GM18867 (cell line): Measurements from ENCODE around the gene CCDC57.

Experiments used
- ATAC-seq: cut with Tn5 transposase; IDR thresholded peaks from one replicate; pipeline ENCODE4 v1.9.1; 2021; ENCODE audit warnings: mild to moderate bottlenecking, moderate library complexity; ENCODE audit not compliant: unreplicated experiment

Gene CCDC57

DNA sequence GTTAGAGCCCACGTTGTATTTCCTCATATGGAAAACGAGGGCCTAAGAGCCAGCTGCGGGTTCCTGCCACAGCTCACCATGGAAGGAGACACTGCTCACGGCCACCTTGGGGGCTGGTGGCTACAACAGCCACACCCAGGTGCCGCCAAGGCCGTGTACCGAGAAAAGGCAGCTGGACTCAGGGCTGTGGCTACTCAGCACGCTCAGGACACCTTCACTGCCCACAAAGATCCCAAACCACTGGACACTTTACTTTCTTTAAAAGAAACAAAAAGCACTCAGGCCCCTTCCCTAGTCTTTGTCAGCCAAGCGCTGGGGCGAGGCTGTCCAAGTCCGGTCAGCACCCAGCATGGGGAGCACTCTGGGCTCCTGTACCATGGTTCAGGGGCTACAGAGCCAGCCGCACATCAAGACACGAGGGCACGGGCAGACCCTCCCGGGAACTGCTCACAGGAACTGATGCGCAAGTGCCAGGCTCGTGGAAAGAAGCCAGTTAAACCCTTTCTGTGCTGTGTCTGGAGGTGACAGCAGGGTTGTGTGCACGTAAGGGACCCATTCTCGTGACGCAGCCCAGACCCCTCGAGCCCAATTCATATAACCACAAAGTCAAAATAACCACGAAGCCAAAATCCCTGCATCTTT lies 34.7 kb upstream of the CCDC57 start:
- ATAC-seq = no peak

DNA sequence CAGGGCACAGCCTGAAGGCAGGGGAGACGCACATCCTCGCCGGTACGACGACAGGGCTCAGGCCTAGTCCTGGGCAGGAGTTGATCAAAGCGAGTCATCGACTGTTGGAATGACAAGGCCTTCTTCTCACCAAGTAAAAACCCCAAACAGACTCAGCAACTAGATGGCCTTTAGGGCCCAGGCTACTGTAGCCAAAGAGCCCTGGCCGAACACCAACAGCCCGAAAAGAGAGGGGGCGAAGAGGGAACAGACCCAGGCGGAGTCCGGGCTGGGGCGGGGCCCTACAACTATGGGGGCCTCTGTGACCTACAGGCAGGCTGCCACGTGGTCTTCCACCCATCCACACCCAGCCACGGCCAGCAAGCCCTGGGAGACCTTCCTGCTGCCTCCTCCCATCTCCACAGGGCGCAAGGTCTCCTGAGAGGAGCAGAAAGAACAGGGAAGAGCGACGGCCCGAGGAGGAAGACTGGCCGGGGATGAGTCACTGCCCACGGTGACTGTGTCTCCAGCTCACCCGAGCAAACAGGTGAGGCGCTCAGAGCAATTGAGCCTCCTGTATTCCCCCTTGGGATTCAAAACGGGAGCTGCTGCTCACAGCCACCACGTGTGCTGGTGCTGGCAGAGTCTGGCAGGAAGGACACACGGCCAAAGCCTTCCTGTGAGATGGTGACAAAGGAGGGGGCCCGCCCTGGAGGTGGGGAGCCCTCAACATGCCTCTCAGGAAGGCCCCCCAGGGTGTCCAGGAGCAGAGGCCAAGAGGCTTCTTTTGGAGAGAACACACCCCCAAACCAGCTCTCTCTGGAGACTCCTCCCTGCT lies 33.9 kb upstream of the CCDC57 start:
- no peak for ATAC-seq

DNA sequence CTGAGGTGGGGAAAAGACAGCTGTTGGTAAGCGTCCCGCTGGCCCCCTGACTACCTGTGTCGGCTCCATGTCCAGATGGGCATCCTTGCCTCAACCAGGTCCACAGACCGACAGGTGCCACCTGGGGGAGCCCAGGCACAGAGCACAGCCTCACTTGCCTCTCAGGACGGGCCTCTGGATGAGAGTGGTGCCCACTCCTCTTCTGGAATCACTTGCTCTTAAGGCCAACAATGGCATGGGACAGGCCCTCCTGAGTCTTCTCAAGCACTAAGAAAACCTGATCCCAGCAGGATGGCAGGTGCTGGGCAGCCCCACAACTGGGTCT lies 33.4 kb upstream of the CCDC57 start:
- no peak for ATAC-seq

DNA sequence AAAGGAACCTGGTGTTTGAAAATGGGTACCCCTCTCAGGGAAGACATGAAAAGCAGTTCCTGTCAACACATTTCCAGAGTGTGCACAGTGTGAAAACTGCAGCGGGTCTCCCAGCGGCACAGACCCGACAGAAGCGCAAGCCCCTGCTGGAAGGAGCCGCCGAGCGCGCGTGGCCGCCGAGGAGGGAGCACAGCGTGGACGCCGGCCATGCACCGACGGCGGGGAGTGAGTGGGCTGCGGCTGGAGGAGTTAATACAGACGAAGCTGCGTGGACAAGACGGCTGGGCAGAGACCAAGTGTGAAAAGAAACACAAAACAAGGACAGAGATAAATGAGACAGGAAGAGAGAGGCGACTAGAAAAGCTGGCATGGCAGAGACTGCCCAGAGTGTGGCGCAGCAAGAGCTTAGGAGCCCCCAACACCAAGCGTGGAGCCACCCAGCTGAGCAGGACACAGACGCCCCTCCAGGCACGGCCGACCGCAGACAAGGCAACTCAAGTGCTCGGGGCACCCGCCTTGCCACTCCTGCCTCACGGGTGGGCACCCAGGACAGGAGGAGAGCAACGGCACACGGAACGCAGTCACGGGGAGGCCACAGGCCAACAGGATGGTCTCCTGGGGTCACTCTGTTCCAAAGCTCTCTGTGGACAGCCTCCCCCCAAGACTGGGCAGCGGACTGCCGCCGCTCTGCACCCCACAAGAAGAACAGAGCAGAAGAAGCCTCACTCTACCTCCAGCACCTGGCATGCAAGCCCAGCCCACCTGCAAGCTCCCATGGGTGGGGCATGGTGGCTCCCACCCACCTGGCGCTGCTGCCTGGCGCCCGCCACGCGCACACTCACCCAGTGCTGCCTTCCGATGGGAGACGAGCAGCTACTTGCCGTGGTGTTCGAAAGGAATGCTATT lies 32.7 kb upstream of the CCDC57 start:
- ATAC-seq = no peak

DNA sequence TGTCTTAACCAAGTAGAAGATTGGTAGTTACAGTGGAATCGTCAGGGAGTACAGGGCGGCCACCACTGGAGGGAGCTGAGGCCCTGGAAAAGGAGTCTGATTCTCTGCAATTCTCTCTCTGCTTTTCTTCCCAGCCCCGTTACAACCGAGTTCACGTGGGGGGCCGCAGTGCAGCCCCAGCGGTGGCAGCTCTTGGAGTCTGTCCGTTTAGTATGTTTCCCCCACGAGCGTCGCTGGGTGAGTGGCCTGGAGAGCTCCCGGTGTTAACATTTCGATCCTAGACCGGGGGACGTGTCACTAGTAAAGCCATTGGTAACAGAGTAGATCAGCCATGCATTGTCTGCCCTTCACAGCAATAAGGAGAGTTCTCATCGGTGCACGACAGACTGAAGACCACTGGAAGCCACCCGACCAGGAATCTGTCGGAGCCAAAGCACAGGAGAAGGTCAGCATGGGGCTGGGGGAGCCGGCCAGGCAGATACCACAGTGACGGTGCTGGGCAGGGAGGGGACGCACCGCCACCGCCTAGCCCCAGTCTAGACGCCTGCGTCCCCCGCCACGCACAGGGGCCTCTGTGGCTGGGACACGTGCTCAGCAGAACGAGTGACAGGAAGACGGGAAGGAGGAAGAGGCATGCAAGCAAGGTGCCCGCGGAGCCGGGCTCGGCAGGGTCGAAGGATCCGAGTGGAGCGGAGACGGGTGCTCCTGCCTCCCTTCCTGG lies 31.9 kb upstream of the CCDC57 start:
- no peak for ATAC-seq

DNA sequence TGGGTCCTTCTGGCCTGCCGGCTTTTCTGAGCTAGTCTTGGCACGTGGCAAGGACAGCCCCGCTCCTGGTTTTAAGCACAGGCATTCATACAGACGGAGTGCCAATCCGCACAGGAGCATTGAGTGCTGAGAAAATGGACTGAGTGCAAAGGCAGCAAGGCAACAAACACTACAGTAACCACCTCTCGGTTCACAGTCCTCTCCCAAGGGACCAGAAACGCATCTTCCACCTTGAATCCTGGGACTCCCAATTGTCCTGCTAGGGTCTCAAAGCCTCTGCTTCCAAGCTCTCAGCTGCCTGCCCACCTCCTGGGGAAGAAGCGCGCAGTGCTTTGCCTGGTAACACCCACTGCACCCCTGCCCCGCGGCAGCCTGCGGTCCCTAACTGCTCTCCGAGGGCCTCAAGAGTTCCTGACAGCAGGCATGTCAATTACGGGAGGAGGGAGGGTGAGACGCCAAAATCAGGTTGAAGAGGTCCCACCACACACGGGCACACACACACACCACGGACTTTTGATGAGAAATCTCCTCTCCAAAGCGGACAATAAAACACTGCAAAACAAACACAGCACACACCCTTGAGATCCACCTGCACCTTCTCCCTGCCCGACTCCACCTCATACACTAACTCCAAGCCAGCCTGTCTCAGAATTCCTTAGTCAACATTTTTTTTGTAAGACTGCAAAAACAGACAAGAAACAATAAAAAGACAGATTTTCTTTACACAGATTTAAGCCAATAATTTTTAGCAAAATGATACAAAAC lies 31.2 kb upstream of the CCDC57 start:
- ATAC-seq = no peak

DNA sequence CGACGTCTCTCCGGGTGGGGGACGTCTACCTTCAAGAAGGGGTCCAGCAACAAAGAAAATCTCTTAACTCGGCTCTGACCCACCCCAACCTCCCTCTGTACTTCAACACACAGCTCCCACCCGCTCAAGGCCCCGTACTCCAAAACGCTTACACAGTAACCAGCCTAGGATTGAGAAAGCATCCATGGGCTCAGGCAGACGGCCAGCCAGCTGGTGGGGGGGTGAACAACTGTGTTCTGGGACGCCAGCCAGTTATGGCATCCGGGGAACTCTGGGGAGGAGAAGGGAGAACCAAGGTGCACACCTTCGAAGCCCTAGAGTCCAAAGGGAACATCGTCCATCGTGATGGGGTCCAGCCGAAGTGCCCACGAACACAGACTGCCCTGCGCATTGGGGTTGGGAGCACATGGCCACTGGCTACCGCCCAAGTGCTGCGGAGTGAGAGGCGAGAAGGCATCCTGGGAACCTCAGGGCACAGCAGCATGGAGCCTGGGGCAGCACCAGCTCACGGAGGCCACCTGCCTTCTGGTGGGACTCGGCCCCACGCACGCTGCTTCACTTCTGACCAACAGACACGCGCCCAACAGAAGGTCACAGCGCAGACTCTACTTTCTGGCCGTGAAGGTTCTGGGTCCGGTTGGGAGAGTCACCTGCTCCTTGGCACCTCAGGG lies 30.5 kb upstream of the CCDC57 start:
- ATAC-seq = no peak

DNA sequence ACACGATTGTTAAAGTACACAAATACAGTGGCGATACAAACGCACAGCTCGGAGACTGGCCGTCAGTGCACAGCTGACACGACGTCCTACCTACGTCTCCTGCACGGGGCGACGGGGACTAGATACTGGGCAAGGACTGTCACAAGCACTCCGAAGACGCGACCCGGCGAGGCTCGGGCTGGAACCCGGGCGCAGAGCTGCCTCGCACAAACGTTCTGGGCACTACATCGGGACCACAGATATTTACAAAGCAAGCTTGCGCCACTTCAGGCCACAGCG lies 30.0 kb upstream of the CCDC57 start:
- ATAC-seq = no peak

DNA sequence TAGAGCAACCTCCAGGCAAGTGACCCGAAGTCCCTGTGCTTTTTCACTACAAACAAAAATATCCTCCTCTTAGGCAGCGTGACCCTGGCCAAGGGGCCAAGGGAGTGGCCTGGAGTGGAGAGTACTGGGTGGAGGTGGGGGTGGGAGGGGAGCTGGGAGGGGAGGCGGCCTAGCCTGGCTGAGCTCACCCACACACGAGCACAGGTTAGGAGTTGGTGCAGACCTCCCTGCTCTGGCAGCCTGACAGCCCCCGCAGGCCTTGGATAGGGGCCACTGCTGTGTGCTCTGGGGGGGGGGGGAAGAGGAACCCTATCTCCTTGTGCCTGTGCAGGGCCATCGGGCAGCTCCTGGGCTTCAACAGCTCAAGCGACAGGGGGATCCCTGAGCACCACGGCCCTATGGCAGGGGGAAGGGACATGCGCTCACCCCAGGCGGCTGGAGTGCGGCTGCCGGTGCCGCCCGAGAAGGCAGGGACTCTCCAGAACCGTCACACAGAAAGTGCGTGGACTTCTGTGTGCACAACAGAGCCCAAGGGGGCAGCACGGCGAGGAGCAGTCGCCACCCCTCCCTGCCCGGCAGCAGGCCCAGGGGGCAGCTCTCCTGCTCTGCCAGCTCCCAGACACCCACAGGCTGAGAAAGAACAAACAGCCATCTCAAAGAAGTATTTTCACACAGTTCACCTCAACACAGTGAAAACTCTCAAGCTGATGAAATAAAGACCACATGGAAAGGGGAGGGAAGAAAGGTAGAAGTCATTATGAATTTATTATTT lies 29.5 kb upstream of the CCDC57 start:
- no peak for ATAC-seq

DNA sequence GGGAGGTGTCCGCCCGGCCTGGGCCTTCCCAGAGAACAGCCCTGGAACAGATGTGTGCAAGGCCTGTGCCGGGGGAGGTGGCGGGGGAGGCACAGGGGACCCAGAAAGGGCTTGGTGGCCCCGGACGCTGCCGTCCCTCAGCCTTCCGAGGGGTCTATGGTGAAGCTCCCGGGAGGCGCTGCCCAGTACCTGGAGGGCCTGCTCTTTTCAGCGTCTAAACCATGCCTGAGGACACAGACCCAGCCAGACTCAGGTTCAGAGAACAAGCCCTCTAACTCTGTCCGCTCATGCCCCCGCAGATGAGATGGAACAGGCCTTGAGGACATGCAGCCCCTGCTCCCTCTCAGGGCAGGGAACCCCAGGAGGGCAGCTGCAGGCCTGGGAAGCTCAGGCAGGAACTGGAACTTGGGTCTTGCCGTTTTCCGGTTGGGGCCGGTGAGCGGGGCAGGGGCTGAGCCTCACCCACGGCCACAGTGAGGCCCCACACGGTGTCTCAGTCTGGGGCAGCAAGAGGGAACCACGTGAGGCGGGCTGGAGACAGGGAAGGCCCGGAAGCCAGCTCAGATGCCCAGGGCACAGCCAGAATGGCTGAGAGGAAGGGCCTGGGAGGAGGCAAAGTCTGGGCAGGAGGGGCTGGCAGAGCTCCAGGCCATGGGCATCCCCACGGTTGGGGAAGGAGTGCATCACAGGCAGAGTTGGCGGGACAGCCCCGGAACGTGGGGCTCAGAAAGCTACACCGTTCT lies 28.7 kb upstream of the CCDC57 start:
- no peak for ATAC-seq

DNA sequence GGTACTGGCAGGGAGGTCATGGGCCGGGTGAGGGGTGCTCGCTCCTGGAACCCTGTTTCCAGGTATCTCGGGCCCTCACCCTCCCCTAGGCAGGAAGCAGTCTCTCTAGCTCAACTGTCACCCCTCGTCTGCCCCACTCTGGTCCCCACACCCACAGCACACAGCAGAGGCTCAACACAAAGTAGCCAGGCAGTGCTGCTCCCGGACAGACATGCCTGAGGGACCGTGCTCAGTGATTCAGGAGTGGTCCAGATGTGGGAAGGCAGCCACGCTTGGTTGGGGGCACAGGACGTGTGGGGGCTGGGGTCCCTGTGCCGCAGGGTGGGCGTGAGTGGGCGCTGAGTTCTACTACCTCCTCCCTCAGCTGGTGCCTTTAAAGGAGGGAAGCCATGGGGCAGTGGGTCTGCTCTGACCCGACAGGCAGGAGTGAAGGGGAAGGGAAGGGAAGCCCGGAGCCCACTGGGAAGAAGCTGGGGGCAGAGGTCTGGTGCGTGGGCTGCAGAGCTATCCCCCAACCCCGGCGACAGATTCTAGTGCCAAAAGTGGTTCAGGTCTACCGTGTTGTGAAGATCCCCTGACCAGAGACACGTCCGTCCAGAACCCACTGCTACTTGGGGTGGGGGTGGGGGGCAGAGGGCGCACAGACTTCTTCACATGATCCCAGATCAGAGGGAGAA lies 28.0 kb upstream of the CCDC57 start:
- no peak for ATAC-seq

DNA sequence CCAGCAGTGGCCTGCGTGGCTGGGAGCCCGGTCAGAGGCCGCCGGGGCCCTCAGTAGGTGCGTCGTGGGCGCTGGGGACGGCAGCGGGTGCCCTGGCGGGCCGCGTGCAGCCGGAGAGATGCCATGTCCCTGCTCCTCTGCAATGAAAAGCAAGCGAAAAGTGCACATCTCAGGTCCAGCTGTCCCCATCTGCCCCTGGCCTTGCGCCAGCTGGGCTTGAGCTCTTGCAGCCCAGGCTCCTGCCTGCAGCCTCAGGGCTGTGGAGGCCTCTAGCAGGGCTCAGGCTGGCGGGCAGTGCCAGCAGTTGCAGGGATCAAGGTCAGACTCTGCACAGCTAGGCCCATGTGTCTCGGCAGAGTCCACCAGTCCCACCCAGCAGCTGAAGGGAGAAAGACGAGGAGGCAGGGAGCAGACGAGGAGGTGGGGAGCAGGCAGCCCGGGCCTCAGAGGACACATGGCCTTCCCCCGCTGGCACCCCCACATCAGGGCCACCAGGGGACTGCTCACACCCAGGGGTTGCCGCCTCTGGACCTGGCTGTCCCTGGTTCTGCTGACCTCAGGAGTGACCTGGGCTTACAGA lies 27.4 kb upstream of the CCDC57 start:
- ATAC-seq = no peak

DNA sequence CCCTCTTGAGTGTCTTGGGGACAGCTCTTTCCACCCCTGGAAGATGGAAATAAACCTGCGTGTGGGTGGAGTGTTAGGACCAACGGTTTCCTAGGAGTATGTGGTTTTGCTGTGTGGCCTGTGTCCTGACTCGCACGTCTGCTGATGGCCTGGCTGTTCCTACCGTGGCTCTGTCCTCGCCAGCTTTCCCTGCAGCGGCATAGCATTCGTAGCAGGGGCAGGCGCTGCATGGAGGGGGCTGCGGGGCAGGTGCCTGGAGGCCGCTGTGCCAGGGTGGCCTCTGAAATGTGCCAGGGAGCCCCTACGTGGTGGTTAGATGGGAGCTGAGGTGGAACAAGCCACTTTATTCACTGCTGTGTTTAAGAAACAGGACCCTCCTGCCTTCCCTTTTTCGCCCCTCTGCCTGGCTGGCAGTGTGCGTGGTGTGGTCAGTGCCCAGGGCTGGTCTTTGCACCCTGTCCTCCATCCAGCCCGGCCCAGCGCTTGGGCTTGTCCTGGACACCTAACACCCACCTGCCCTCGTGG lies 26.8 kb upstream of the CCDC57 start:
- no peak for ATAC-seq

DNA sequence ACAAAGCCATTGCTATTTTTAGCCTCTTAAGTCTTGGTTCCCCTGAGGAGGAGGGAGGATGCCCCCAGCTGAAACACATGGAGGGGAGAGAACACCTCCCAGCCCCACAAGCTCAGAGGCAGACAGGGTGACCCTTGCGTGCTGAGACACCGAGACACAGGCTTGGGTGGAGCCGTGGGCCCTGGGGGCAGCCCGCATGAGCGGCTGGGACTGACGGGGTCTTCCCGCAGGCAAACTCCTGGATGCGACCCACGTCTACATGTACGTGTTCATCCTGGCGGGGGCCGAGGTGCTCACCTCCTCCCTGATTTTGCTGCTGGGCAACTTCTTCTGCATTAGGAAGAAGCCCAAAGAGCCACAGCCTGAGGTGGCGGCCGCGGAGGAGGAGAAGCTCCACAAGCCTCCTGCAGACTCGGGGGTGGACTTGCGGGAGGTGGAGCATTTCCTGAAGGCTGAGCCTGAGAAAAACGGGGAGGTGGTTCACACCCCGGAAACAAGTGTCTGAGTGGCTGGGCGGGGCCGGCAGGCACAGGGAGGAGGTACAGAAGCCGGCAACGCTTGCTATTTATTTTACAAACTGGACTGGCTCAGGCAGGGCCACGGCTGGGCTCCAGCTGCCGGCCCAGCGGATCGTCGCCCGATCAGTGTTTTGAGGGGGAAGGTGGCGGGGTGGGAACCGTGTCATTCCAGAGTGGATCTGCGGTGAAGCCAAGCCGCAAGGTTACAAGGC lies 26.0 kb upstream of the CCDC57 start:
- no peak for ATAC-seq

DNA sequence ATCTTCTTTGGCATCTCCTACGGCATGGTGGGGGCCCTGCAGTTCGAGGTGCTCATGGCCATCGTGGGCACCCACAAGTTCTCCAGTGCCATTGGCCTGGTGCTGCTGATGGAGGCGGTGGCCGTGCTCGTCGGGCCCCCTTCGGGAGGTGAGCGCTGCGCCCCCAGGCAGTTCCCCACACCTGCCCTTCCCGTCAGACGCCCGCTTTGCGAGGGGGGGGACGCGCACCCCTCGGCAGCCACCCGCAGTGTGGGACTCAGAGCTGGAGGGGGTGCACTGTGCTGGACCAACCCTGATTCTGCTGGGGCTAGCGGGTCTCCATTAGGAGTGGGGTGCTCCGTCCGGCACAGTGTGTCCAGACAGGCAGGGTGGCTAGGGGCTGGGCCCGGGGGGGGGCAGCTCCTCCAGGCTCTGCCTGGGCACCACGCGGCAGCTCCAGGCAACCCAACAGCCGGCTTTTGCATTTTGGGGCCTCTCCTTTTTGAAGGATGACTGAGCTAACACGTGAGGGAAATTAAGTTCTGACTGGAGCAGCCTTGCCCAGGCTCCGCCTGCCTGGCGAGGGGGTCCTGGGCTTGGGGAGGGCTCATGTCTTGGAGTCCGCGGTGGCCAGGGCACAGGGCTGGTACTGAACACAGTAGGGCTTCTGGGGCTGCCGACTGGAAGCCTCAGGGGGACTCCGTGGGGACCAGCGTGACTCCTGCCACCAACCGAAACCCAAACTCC lies 25.3 kb upstream of the CCDC57 start:
- no peak for ATAC-seq

DNA sequence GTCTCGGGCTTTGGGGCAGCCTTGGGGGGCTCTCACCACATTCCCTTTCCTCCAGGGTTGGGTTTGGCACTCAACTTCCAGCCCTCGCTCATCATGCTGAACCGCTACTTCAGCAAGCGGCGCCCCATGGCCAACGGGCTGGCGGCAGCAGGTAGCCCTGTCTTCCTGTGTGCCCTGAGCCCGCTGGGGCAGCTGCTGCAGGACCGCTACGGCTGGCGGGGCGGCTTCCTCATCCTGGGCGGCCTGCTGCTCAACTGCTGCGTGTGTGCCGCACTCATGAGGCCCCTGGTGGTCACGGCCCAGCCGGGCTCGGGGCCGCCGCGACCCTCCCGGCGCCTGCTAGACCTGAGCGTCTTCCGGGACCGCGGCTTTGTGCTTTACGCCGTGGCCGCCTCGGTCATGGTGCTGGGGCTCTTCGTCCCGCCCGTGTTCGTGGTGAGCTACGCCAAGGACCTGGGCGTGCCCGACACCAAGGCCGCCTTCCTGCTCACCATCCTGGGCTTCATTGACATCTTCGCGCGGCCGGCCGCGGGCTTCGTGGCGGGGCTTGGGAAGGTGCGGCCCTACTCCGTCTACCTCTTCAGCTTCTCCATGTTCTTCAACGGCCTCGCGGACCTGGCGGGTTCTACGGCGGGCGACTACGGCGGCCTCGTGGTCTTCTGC lies 24.6 kb upstream of the CCDC57 start:
- ATAC-seq = no peak
